SK-N-SH (cell line): Measurements from ENCODE around the gene TDP2. TPM values are rescaled to one million over a fixed set of nuclear protein-coding genes. Genes with fewer than 3 reads are reported as not detected.
"Not testable (repeated sequence)": the region's sequence is repeated elsewhere in the genome, so short reads cannot be mapped to it uniquely, and the experiment has no call there.

Experiments
- CTCF ChIA-PET: fragments of 300-600, 350-600 bp; formaldehyde crosslinking; extraction: SDS; loops from one replicate; lab custom pipeline; 2021; lab: Yijun Ruan, JAX
- POLR2A ChIA-PET: fragments of 350-600 bp; sonication (Branson Sonifier 250); formaldehyde crosslinking; extraction: SDS; loops from one replicate; lab custom pipeline; 2020; ENCODE audit warnings: antibody characterized with exemption, inconsistent platforms; lab: Yijun Ruan, JAX
- DNase-seq: peaks from one replicate; pipeline ENCODE4 v3.0.0; 2012
- H2AFZ ChIP-seq: fragments of 200-600 bp; sonication (generic); 2 replicates; pipeline ENCODE4 v1.8.1; 2016; ENCODE audit warnings: antibody characterized with exemption, mild to moderate bottlenecking, low read depth
- H3F3A ChIP-seq: fragments of 200-600 bp; sonication (generic); replicated peaks from 2 replicates; pipeline ENCODE3; 2016; ENCODE audit warnings: antibody characterized with exemption, mild to moderate bottlenecking; ENCODE audit not compliant: insufficient read depth
- H3K27ac ChIP-seq, 2 experiments: fragments of 200-500 bp in 1 of 2; fragments of 200-600 bp in 1 of 2; sonication (Bioruptor generic) in 1 of 2; sonication (generic), shearing (Covaris generic) in 1 of 2; 2 replicates each; pipeline versions ENCODE4 v1.5.1 to v1.6.1; 2014 to 2016; ENCODE audit warnings: low read depth in 2 of 2, inconsistent platforms in 1 of 2, low read length in 1 of 2, mild to moderate bottlenecking in 1 of 2, mixed read lengths in 1 of 2
- H3K27me3 ChIP-seq: fragments of 200-600 bp; sonication (generic), shearing (Covaris generic); 2 replicates; pipeline ENCODE4 v1.6.1; 2016; ENCODE audit warnings: mixed run types; ENCODE audit not compliant: insufficient read depth
- H3K36me3 ChIP-seq, 2 experiments: fragments of 200-500 bp in 1 of 2; fragments of 200-600 bp in 1 of 2; sonication (Bioruptor generic) in 1 of 2; sonication (generic) in 1 of 2; replicated peaks in 1 of 2; 2 replicates each; pipeline versions ENCODE3 to v1.5.1; 2014 to 2016; ENCODE audit warnings: low read length in 1 of 2, mild to moderate bottlenecking in 1 of 2; ENCODE audit not compliant: insufficient read depth in 2 of 2, control insufficient read depth in 1 of 2
- H3K4me1 ChIP-seq, 2 experiments: fragments of 200-500 bp in 1 of 2; fragments of 200-600 bp in 1 of 2; sonication (Bioruptor generic) in 1 of 2; sonication (generic), shearing (Covaris generic) in 1 of 2; 2 replicates each; pipeline versions ENCODE4 v1.5.1 to v1.6.1; 2014 to 2016; ENCODE audit warnings: low read depth in 1 of 2, low read length in 1 of 2, mixed run types in 1 of 2; ENCODE audit not compliant: insufficient read depth in 2 of 2, control insufficient read depth in 1 of 2
- H3K4me2 ChIP-seq: fragments of 200-600 bp; sonication (generic), shearing (Covaris generic); 2 replicates; pipeline ENCODE4 v1.6.1; 2017; ENCODE audit warnings: mixed run types
- H3K4me3 ChIP-seq, 2 experiments: fragments of 200-500 bp in 1 of 2; fragments of 200-600 bp in 1 of 2; sonication (Bioruptor generic) in 1 of 2; sonication (generic), shearing (Covaris generic) in 1 of 2; 2 replicates each; pipeline versions ENCODE4 v1.5.1 to v1.8.1; 2014 to 2016; ENCODE audit warnings: low read depth in 2 of 2, inconsistent platforms in 1 of 2, low read length in 1 of 2, mild to moderate bottlenecking in 1 of 2, mixed read lengths in 1 of 2, moderate library complexity in 1 of 2
- H3K79me2 ChIP-seq: fragments of 200-600 bp; sonication (generic); 2 replicates; pipeline ENCODE4 v1.8.1; 2017; ENCODE audit warnings: mild to moderate bottlenecking; ENCODE audit not compliant: insufficient read depth
- H3K9ac ChIP-seq: fragments of 200-600 bp; sonication (generic); 2 replicates; pipeline ENCODE4 v1.6.1; 2017; ENCODE audit warnings: mixed run types
- H3K9me2 ChIP-seq: fragments of 200-600 bp; sonication (generic); 2 replicates; pipeline ENCODE4 v1.6.1; 2017; ENCODE audit warnings: mixed run types
- H3K9me3 ChIP-seq: fragments of 200-600 bp; sonication (generic); 2 replicates; pipeline ENCODE4 v1.6.1; 2017; ENCODE audit warnings: mixed run types, mild to moderate bottlenecking, moderate library complexity
- H4K20me1 ChIP-seq: fragments of 200-600 bp; sonication (generic); 2 replicates; pipeline ENCODE4 v1.6.1; 2017; ENCODE audit warnings: mild to moderate bottlenecking, mixed run types; ENCODE audit not compliant: insufficient read depth
- EZH2phosphoT487 ChIP-seq: fragments of 200-600 bp; sonication (generic); IDR thresholded peaks from 2 replicates; pipeline ENCODE4 v1.6.1; 2017; ENCODE audit warnings: low read depth, mixed run types, mild to moderate bottlenecking, antibody characterized with exemption, moderate library complexity, borderline replicate concordance
- FOXJ3 ChIP-seq: sonication (generic); formaldehyde crosslinking; IDR thresholded peaks from 2 replicates; pipeline ENCODE4 v1.5.1; 2020; ENCODE audit warnings: mild to moderate bottlenecking, missing genetic modification reagents
- GATA2 ChIP-seq: sonication (generic); formaldehyde crosslinking; IDR thresholded peaks from 2 replicates; pipeline ENCODE4 v1.5.0; 2020; ENCODE audit warnings: mild to moderate bottlenecking, missing genetic modification reagents
- MXI1 ChIP-seq: IDR thresholded peaks from 2 replicates; pipeline ENCODE4 v1.6.1; 2012; ENCODE audit warnings: mild to moderate bottlenecking, low read depth, low read length, improper control_type of control experiment
- NRF1 ChIP-seq: IDR thresholded peaks from 2 replicates; pipeline ENCODE4 v1.6.1; 2012; ENCODE audit warnings: low read depth, mild to moderate bottlenecking, low read length
- SIN3A ChIP-seq: IDR thresholded peaks from 2 replicates; pipeline ENCODE4 v1.6.1; 2012; ENCODE audit warnings: low read depth, mild to moderate bottlenecking, low read length, moderate library complexity, borderline replicate concordance
- TCF12 ChIP-seq: IDR thresholded peaks from 2 replicates; pipeline ENCODE4 v1.4.0; 2012
- TEAD4 ChIP-seq: IDR thresholded peaks from 2 replicates; pipeline ENCODE4 v1.4.0; 2012; ENCODE audit warnings: mild to moderate bottlenecking, borderline replicate concordance; ENCODE audit not compliant: insufficient read depth
- WGBS: methylation state at CpG from one replicate; pipeline ENCODE4 v1.1.6; 2017; ENCODE audit warnings: low lambda C conversion rate; 5-methylcytosine and 5-hydroxymethylcytosine counted together
- polyA plus RNA-seq, 3 experiments: library from polyadenylated mRNA; depleted of rRNA; stranded (reverse); fragments of >200 nt; gene quantifications; 2 replicates each; pipeline ENCODE4 v1.2.3, GENCODE V29; 2012
- TF ChIP-seq, protein P1 (sequence below): fragments of 150-350 bp; IDR thresholded peaks from 2 replicates; pipeline ENCODE4 v1.6.1; 2017; ENCODE audit warnings: antibody characterized with exemption, low read length, low read depth, borderline replicate concordance
- TF ChIP-seq, protein P2 (sequence below): IDR thresholded peaks from 2 replicates; pipeline ENCODE4 v1.6.1; 2012; ENCODE audit warnings: mild to moderate bottlenecking, low read depth, low read length, moderate library complexity

Gene TDP2
- polyA plus RNA-seq, 1 of the 3 experiments (the other 2 are of a cell fraction), result 20.0 TPM

DNA sequence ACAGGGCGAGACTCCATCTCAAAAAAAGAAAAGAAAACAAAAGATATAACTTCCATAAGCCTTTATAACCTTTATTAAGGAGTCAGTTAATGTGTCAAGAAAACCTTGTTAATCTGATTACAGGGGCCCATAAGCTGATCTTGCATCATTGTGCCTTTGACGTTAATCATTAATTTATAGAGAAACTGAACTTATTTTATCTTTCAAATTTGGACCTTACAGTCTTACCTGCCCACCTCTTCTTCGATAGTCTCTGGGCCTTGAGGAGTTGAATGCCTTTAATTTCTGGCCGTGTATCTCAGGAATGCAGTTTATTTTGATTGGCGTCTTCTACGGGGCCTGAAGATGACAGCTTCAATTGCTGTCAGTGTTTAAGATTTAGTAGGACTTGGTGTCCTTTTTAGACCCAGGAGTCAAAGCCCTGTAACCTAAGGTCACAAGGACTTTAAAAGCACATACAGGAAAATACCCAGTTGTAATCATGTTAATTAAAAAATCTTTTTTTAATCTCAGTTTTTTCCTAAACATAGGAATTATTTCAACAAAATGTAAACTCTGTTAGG is 6.0 kb upstream of the TDP2 start:
- Histone ChIP-seq H3F3A (peaks cover 3% of the 10 kb centered on the region), H3K4me3 (no peak overlapping the region), H3K79me2 (peaks cover 10% of the 10 kb centered on the region), H3K9me3 (peaks cover 5% of the 10 kb centered on the region; the same call in 1 of the 2 replicates), H3K27ac (no peak overlapping the region), H3K4me1 (peaks cover 0 to 3% of the 10 kb centered on the region in 2 experiments; a peak in 1 of 4 replicates), H4K20me1 (no peaks in the 10 kb centered on the region), H2AFZ (no peak overlapping the region), H3K9ac (no peak overlapping the region), H3K4me2 (no peak overlapping the region), H3K36me3 (peaks cover 0 to 11% of the 10 kb centered on the region in 2 experiments), H3K9me2 (no peaks in the 10 kb centered on the region), H3K27me3 (no peaks in the 10 kb centered on the region)
- WGBS, result 85% methylated on average over 6 of the region's 6 CpGs
- ChIA-PET CTCF (no interaction called here), POLR2A (no interaction called here)
- no peak for DNase-seq
- no peak for TF ChIP-seq FOXJ3 (CRISPR knock-in tag)
- TF ChIP-seq, protein P1, sequence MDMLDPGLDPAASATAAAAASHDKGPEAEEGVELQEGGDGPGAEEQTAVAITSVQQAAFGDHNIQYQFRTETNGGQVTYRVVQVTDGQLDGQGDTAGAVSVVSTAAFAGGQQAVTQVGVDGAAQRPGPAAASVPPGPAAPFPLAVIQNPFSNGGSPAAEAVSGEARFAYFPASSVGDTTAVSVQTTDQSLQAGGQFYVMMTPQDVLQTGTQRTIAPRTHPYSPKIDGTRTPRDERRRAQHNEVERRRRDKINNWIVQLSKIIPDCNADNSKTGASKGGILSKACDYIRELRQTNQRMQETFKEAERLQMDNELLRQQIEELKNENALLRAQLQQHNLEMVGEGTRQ, result no peak
- TF ChIP-seq MXI1, result no peak
- TF ChIP-seq TEAD4, result no peak
- TF ChIP-seq NRF1, result no peak
- no peak for TF ChIP-seq SIN3A
- TF ChIP-seq, protein P2, sequence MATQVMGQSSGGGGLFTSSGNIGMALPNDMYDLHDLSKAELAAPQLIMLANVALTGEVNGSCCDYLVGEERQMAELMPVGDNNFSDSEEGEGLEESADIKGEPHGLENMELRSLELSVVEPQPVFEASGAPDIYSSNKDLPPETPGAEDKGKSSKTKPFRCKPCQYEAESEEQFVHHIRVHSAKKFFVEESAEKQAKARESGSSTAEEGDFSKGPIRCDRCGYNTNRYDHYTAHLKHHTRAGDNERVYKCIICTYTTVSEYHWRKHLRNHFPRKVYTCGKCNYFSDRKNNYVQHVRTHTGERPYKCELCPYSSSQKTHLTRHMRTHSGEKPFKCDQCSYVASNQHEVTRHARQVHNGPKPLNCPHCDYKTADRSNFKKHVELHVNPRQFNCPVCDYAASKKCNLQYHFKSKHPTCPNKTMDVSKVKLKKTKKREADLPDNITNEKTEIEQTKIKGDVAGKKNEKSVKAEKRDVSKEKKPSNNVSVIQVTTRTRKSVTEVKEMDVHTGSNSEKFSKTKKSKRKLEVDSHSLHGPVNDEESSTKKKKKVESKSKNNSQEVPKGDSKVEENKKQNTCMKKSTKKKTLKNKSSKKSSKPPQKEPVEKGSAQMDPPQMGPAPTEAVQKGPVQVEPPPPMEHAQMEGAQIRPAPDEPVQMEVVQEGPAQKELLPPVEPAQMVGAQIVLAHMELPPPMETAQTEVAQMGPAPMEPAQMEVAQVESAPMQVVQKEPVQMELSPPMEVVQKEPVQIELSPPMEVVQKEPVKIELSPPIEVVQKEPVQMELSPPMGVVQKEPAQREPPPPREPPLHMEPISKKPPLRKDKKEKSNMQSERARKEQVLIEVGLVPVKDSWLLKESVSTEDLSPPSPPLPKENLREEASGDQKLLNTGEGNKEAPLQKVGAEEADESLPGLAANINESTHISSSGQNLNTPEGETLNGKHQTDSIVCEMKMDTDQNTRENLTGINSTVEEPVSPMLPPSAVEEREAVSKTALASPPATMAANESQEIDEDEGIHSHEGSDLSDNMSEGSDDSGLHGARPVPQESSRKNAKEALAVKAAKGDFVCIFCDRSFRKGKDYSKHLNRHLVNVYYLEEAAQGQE, result no peak
- no peak for TF ChIP-seq TCF12
- no peak for TF ChIP-seq GATA2 (CRISPR knock-in tag)
- TF ChIP-seq EZH2phosphoT487, result no peak

DNA sequence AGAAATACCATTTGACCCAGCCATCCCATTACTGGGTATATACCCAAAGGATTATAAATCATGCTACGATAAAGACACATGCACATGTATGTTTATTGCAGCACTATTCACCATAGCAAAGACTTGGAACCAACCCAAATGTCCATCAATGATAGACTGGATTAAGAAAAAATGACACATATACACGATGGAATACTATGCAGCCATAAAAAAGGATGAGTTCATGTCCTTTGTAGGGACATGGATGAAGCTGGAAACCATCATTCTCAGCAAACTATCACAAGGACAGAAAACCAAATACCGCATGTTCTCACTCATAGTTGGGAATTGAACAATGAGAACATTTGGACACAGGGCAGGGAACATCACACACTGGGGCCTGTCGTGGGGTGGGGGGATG is 4.4 kb upstream of the TDP2 start:
- H3K27me3 ChIP-seq, H3K9me2 ChIP-seq, H3K4me1 ChIP-seq, H2AFZ ChIP-seq, H3F3A ChIP-seq, H3K4me2 ChIP-seq, DNase-seq, H3K9me3 ChIP-seq, H3K4me3 ChIP-seq, H3K9ac ChIP-seq, H3K27ac ChIP-seq, POLR2A ChIA-PET, H4K20me1 ChIP-seq: not testable (repeated sequence)
- H3K36me3 ChIP-seq, result peaks cover 0 to 11% of the 10 kb centered on the region in 2 experiments
- CTCF ChIA-PET, result interaction anchor here (7.3 kb wide), 1 partner anchor 89 kb away, joined by 96 read pairs; no protein-coding TSS in a partner anchor
- H3K79me2 ChIP-seq, result peaks cover 15% of the 10 kb centered on the region
- 55% methylated on average over 4 of the region's 4 CpGs for WGBS

DNA sequence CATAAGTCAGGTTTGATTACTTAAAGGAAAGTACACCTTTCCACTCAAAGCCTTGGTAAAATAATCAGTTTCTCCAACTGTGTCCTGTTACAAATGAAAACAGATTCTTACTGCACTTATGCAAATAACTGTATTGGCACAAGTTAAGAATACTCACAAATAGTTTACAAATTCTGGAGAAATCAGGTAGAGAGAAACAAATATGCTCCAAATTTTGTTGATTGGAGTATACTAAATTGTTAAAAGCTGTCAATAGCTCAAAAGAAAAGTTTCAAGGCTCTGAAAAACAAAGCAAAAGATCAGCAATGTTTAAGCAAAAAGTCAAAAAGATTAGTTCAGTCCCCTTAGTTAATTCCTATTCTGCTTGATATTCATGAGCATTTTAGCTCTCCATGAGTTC is 3.8 kb upstream of the TDP2 start:
- H4K20me1 ChIP-seq, H3K9ac ChIP-seq, H3K4me2 ChIP-seq, POLR2A ChIA-PET, H3K9me3 ChIP-seq, H3K27me3 ChIP-seq, H3F3A ChIP-seq, DNase-seq, H3K9me2 ChIP-seq, H3K27ac ChIP-seq, H3K4me1 ChIP-seq, H2AFZ ChIP-seq, H3K4me3 ChIP-seq: not testable (repeated sequence)
- Histone ChIP-seq H3K79me2 (peaks cover 20% of the 10 kb centered on the region), H3K36me3 (peaks cover 0 to 11% of the 10 kb centered on the region in 2 experiments)
- CTCF ChIA-PET, result interaction anchor here (7.3 kb wide), 1 partner anchor 88 kb away, joined by 96 read pairs; no protein-coding TSS in a partner anchor
